HG02623 (cell line): ENCODE data around the gene ZNF699.
"Not testable (repeated sequence)": the region's sequence is repeated elsewhere in the genome, so short reads cannot be mapped to it uniquely, and the experiment has no call there.

ENCODE experiments used
- ATAC-seq: cut with Tn5 transposase; IDR thresholded peaks from one replicate; pipeline ENCODE4 v1.9.1; 2021; ENCODE audit warnings: moderate library complexity; ENCODE audit not compliant: unreplicated experiment

Gene ZNF699

DNA sequence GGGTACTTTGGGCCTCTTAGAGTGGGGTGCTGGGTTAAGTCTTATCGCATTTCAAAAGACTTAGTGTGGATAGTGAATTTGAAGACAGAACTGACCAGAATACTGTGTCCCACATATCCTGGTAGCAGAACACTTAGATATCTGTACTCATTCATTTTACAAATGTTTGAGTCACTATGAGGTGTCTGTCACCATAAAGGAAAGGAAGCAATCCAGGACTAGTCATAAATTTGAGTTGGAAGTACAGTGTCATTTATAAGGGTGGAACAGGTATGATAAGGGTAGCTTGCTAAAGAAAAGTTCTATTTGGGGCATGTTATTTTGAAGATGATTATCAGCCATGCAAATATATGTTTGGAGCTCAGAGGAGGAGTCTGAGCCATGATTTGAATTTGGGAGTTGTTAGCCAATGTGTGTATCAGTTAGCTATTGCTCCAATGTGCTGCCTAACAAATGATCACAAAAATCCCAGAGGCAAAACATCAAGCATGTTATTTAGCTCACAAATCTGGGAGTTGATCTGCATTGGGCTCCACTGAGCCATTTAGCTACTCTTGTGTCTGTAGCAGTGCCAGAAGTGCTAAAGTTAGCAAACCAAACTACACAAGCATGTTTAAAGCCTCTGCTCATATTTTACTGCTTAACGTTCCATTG is 20.3 kb downstream of the ZNF699 start:
- ATAC-seq: no peak

DNA sequence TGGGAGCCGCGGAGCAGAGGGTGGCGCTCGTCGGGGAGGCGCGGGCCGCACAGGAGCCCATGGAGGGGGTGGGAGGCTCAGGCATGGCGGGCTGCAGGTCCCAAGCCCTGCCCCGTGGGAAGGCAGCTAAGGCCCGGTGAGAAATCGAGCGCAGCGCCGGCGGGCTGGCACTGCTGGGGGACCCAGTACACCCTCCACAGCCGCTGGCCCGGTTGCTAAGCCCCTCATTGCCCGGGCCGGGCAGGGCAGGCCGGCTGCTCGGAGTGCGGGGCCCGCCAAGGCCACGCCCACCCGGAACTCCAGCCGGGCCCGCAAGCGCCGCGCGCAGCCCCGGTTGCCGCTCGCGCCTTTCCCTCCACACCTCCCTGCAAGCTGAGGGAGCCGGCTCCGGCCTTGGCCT is 26.2 kb downstream of the ZNF699 start:
- not testable (repeated sequence) for ATAC-seq

DNA sequence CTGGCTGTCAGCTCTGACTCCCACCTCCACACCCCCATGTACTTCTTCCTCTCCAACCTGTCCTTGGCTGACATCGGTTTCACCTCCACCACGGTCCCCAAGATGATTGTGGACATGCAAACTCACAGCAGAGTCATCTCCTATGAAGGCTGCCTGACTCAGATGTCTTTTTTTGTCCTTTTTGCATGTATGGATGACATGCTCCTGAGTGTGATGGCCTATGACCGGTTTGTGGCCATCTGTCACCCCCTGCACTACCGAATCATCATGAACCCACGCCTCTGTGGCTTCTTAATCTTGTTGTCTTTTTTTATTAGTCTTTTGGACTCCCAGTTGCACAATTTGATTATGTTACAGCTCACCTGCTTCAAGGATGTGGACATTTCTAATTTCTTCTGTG is 58.4 kb downstream of the ZNF699 start:
- no peak for ATAC-seq

DNA sequence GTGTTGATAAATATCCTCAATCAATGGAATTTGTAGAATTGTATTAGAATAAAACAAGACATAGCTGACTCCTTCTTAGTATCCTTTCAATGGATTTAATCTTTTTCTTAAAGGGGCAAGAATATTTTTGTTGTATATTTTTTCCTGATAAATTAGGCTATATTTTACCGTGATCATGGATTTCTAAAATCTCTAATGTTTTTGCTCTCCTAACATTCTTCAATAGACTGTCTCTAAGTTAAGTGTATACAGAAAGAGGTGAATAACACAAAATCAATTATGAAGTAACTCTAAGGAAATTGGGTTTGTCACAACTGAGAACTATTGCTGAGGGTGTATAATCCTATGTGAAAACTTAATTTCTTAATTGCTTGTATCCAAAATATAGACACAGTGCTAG is 59.0 kb downstream of the ZNF699 start, which contains the start of gene OR7E24:
TSS of gene OR7E24 (plus strand) at position 301 of the 400 bp plus-strand sequence. CDS start 114 bp downstream, outside the sequence.
- ATAC-seq: no peak
